ENCODE results near the gene NEAT1. TPM values are rescaled to one million over a fixed set of nuclear protein-coding genes. Genes with fewer than 3 reads are reported as not detected.

Gene NEAT1
- total and polyA plus RNA-seq, 12 donors: 20.9 to 6,838 (median 335) TPM

DNA sequence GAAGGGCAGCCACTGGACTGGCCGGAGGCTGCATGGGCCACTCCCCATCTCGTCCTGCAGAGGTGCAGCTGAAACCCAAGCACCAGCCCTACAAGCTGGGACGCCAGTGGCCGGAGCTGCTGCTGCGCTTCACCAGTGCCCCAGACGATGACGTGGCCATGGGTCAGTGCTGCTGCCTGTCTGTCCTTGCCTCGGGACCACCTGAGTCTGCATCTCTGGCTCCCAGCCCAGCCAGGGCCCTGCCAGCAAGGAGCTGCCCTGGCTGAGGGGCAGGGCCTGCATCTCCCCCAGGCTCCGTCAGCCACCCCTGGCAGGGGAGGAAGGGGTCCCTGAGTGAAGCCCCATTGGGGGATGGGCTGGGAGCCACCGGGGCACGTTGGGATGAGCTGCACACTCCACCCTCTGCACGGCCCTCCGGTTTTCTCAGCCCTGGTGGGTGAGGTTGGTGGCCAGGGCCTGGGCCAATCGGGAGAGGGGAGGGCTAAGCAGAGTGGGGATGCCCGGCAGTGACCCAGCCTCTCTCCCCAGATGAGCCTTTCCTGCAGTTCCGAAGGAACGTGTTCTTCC is 29.0 kb upstream of the NEAT1 start:
- Histone ChIP-seq H3K4me3 (no peak overlapping the region), H3K9me3 (replicated peaks in 1 of 3) (no peaks in the 10 kb centered on the region), H3K36me3 (replicated peaks in 1 of 2) (peaks cover 0 to 55% of the 10 kb centered on the region in 2 donors), H3K27me3 (no peaks in the 10 kb centered on the region), H3K27ac (no peak overlapping the region), H3K4me1 (replicated peaks in 1 of 2) (peaks cover 22 to 37% of the 10 kb centered on the region in 2 donors)
- intact Hi-C loops (cut with DNase I): no loop called here
- DNase-seq: no peak
- WGBS, 4 donors: 75 to 89% (median 82%) methylated on average over 8 to 17 of the region's 17 CpGs
- no peak for TF ChIP-seq POLR2A (IDR thresholded peaks at IDR 0.05)
- TF ChIP-seq, protein P1, sequence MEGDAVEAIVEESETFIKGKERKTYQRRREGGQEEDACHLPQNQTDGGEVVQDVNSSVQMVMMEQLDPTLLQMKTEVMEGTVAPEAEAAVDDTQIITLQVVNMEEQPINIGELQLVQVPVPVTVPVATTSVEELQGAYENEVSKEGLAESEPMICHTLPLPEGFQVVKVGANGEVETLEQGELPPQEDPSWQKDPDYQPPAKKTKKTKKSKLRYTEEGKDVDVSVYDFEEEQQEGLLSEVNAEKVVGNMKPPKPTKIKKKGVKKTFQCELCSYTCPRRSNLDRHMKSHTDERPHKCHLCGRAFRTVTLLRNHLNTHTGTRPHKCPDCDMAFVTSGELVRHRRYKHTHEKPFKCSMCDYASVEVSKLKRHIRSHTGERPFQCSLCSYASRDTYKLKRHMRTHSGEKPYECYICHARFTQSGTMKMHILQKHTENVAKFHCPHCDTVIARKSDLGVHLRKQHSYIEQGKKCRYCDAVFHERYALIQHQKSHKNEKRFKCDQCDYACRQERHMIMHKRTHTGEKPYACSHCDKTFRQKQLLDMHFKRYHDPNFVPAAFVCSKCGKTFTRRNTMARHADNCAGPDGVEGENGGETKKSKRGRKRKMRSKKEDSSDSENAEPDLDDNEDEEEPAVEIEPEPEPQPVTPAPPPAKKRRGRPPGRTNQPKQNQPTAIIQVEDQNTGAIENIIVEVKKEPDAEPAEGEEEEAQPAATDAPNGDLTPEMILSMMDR (IDR thresholded peaks at IDR 0.05): no peak

DNA sequence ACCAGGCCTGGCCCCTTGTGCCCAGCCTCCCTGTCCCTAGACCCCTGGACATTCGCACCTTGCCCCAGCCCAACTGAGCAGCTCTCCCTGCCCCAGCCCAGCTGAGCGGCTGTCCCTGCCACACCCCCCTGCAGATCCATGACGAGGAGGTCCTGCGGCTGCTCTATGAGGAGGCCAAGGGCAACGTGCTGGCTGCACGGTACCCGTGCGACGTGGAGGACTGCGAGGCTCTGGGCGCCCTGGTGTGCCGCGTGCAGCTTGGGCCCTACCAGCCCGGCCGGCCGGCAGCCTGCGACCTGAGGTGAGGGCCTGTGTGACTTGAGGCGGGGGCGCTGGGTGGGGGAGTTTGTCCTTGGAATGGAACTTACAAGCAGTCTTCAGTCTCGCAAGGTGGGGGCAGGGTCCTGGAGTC is 28.5 kb upstream of the NEAT1 start:
- Histone ChIP-seq H3K36me3 (replicated peaks in 1 of 2) (peaks cover 0 to 59% of the 10 kb centered on the region in 2 donors), H3K4me1 (replicated peaks in 1 of 2) (peaks cover 22 to 31% of the 10 kb centered on the region in 2 donors), H3K27ac (no peak overlapping the region), H3K27me3 (no peaks in the 10 kb centered on the region), H3K4me3 (no peak overlapping the region), H3K9me3 (replicated peaks in 1 of 3) (no peaks in the 10 kb centered on the region)
- 86 to 97% (median 93%) methylated on average over 5 to 20 of the region's 20 CpGs for WGBS, 4 donors
- TF ChIP-seq, protein P1 (IDR thresholded peaks at IDR 0.05): no peak
- no peak for TF ChIP-seq POLR2A (IDR thresholded peaks at IDR 0.05)
- intact Hi-C loops (cut with DNase I): no loop called here
- DNase-seq: peak in 1 of 7 donors; percentile 17

DNA sequence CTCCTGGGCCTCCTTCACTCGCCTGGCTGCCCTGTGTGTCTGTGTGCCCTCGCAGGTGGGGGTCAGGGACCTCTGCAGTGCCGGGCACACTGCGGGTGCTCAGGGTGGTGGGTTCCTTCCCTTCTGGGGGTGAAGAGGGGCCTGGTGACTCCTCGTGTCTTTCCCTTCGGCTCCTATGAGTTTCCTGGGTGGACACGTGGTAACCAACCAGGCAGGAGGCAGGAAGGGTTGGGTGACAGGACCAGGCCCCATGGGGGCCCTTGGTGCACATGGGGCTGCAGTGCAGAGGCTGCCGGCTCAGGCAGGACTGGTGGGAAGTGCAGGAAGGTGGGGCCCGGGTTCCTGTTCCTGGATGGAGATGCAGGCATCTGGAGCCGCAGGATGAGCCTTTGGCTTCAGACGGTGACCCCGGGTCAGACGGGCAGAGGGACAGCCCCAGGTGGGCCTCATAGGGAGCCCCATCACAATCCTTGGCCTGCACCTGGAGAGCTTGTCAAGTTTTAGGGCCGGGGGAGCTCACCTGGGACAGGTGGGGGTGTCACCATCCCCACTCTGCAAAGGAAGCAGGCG is 26.6 kb upstream of the NEAT1 start:
- intact Hi-C loops (cut with DNase I): no loop called here
- Histone ChIP-seq H3K36me3 (replicated peaks in 1 of 2) (peaks cover 0 to 78% of the 10 kb centered on the region in 2 donors), H3K27ac (no peak overlapping the region), H3K27me3 (no peaks in the 10 kb centered on the region), H3K4me1 (replicated peaks in 1 of 2) (peaks cover 5 to 12% of the 10 kb centered on the region in 2 donors), H3K4me3 (no peak overlapping the region), H3K9me3 (replicated peaks in 1 of 3) (no peaks in the 10 kb centered on the region)
- WGBS, 4 donors: 86 to 95% (median 90%) methylated on average over 7 to 15 of the region's 15 CpGs
- DNase-seq: no peak
- TF ChIP-seq POLR2A (IDR thresholded peaks at IDR 0.05): no peak
- TF ChIP-seq, protein P1 (IDR thresholded peaks at IDR 0.05): no peak

DNA sequence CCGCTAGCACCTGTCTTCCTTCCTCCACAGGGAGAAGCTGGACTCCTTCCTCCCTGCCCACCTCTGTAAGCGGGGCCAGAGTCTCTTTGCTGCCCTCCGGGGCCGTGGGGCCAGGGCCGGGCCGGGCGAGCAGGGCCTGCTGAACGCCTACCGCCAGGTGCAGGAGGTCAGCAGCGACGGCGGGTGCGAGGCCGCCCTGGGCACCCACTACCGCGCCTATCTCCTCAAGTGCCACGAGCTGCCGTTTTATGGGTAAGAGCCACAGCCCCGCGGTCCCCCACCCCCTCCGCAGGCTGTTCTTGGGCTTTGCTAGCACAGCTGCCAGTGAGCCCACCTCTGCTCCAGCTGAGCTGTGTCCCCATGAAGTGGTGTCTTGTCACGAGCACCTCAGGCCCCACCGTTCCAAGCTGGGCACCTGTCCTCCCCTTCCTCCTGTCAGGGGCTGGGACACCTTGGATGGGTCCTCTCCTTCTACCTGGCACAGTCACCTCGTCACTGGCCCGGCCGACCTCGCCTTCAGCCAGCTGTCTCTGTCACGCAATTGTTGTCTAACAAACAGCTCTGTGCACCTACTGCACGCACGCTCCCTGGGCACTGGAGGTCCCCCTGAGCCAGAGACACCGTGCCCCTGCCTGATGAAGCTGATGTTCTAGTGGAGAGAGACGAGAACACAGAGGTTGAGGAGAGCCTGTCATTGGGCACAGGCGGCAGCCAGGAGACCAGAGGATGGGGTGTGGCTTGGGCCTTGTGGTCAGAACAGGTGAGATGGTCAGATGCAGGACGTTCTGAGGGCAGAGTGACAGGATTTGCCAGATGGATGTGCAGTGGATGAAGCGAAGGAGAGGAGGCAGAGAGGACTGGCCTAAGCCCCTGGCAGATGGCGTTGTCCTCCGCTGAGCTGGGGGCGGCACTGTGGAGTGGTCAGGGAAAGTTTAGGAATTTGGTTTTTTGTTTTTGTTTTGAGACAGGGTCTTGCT is 25.5 kb upstream of the NEAT1 start:
- Histone ChIP-seq H3K9me3 (replicated peaks in 1 of 3) (no peaks in the 10 kb centered on the region), H3K4me1 (replicated peaks in 1 of 2) (peaks cover 0 to 2% of the 10 kb centered on the region in 2 donors), H3K4me3 (no peak overlapping the region), H3K27me3 (no peaks in the 10 kb centered on the region), H3K36me3 (replicated peaks in 1 of 2) (peaks cover 0 to 78% of the 10 kb centered on the region in 2 donors), H3K27ac (no peak overlapping the region)
- WGBS, 4 donors: 93 to 96% (median 94%) methylated on average over 19 to 38 of the region's 38 CpGs
- intact Hi-C loops (cut with DNase I): no loop called here
- no peak for TF ChIP-seq POLR2A (IDR thresholded peaks at IDR 0.05)
- TF ChIP-seq, protein P1 (IDR thresholded peaks at IDR 0.05): no peak
- DNase-seq: no peak
